Ovary (tissue), 9 donors: ENCODE measurements around the gene CMBL. TPM values are rescaled to one million over a fixed set of nuclear protein-coding genes. Genes with fewer than 3 reads are reported as not detected.

ENCODE experiments used
- DNase-seq, 5 donors: peaks; one replicate each; pipeline ENCODE4 v3.0.0-alpha.2; 2019 to 2020
- H3K27ac ChIP-seq, 2 donors: fragments of 200-600 bp; one replicate each; pipeline versions ENCODE4 v1.5.1 to v1.8.0; 2019 to 2022
- H3K27me3 ChIP-seq: fragments of 200-600 bp; one replicate; pipeline ENCODE4 v1.8.0; 2022
- H3K36me3 ChIP-seq: fragments of 200-600 bp; sonication (generic); one replicate; pipeline ENCODE4 v1.5.1; 2019
- H3K4me1 ChIP-seq: one replicate; pipeline ENCODE4 v1.8.1; 2013; ENCODE audit warnings: mild to moderate bottlenecking, moderate library complexity; ENCODE audit not compliant: insufficient read depth
- H3K4me3 ChIP-seq: fragments of 200-600 bp; sonication (generic); one replicate; pipeline ENCODE4 v1.5.1; 2017
- H3K9me3 ChIP-seq, 2 donors: fragments of 200-600 bp in 1 of 2; sonication (generic) in 1 of 2; one replicate each; pipeline versions ENCODE4 v1.5.1 to v1.8.1; 2013 to 2019; ENCODE audit warnings: mild to moderate bottlenecking in 1 of 2, moderate library complexity in 1 of 2
- CTCF ChIP-seq, 3 donors: fragments of 450-650 bp in 2 of 3; fragments of 200-600 bp in 1 of 3; IDR thresholded peaks; one replicate each; pipeline versions ENCODE4 v1.5.1 to v1.8.0; 2016 to 2022; ENCODE audit warnings: antibody characterized with exemption in 3 of 3, mild to moderate bottlenecking in 1 of 3
- EP300 ChIP-seq: sonication (generic); formaldehyde crosslinking; IDR thresholded peaks from one replicate; pipeline ENCODE4 v1.6.1; 2017; ENCODE audit warnings: antibody characterized with exemption
- POLR2A ChIP-seq: fragments of 450-650 bp; IDR thresholded peaks from one replicate; pipeline ENCODE4 v1.6.1; 2017; ENCODE audit warnings: antibody characterized with exemption, mild to moderate bottlenecking, moderate library complexity
- WGBS, 3 donors: extraction: QIAGEN DNeasy Blood & Tissue Kit in 1 of 3; methylation state at CpG; one replicate each; pipeline versions ENCODE4 v1.1.5 to v1.1.7; 2013 to 2017; 5-methylcytosine and 5-hydroxymethylcytosine counted together
- intact Hi-C, 4 donors: fragments of 100-400 bp; cut with DNase I; formaldehyde crosslinking; loops; one replicate each; pipeline versions ENCODE4 v1.11.0 to v1.15.1; 2022 to 2023
- polyA plus RNA-seq, 2 donors: library from polyadenylated mRNA; stranded (reverse); fragments of 200-250 nt in 1 of 2; fragments of 350-450 nt in 1 of 2; fragmentation: Illumina TruSeq in 1 of 2; extraction: RNeasy Lipid Tissue Mini Kit (QIAGEN cat#74804) in 1 of 2; gene quantifications; one replicate each; pipeline ENCODE4 v1.2.3, GENCODE V29; 2013 to 2014
- total RNA-seq, 7 donors: library from RNA; depleted of rRNA in 2 of 7; stranded (reverse); fragments of >200 nt in 2 of 7; fragmentation: NEBNext Ultra II Directional in 3 of 7; extraction: Animal tissue kit (Norgen Biotek cat#: 25700) in 3 of 7; gene quantifications; one replicate each; pipeline versions ENCODE4 v1.1.0 to v1.2.4, GENCODE V29; 2016 to 2023
- donor health status: DM: no; HTN: no; CAD: no; lungs with moderate emphysema.
- donor health status: DM: no; HTN: no; CAD: no.
- donor health status: Bipolar disorder and iron deficiency.
- donor health status: DM: yes; HTN: yes; CAD: no.
- donor health status: DM: no; HTN: no; CAD: no.
- donor health status: DM: yes; HTN: yes; CAD: no.

The CMBL gene
- total and polyA plus RNA-seq, 9 donors, result 7.3 to 69.0 (median 43.2) TPM

- H3K4me3 ChIP-seq, result no peak overlapping the region
- 58 to 83% (median 66%) methylated on average over 2 of the region's 2 CpGs for WGBS, 3 donors
- no peak overlapping the region for H3K27ac ChIP-seq
- no peak for TF ChIP-seq CTCF (IDR thresholded peaks at IDR 0.05)
- TF ChIP-seq EP300, result no peak
- TF ChIP-seq POLR2A, result no peak
- H3K27me3 ChIP-seq, result no peaks in the 10 kb centered on the region
- intact Hi-C loops, result no loop called here
- no peak for DNase-seq
- H3K9me3 ChIP-seq, result no peaks in the 10 kb centered on the region
- no peaks in the 10 kb centered on the region for H3K36me3 ChIP-seq
- H3K4me1 ChIP-seq, result peaks cover 3% of the 10 kb centered on the region
Observed at GRCh38 chr5:10303201-10303600, 4.5 kb downstream of the CMBL start.

GRCh38 chr5:10301842-10302610, 5.7 kb downstream of the CMBL start:
- Histone ChIP-seq H3K27me3 (no peaks in the 10 kb centered on the region), H3K4me1 (peaks cover 3% of the 10 kb centered on the region), H3K27ac (no peak overlapping the region), H3K4me3 (no peak overlapping the region), H3K36me3 (no peaks in the 10 kb centered on the region), H3K9me3 (no peaks in the 10 kb centered on the region)
- no peak for TF ChIP-seq EP300
- no peak for TF ChIP-seq POLR2A
- no peak for TF ChIP-seq CTCF (IDR thresholded peaks at IDR 0.05)
- intact Hi-C loops, result no loop called here
- 54 to 76% (median 56%) methylated on average over 11 of the region's 11 CpGs for WGBS, 3 donors
- DNase-seq, result peak in 4 of 5 donors; percentile 51 to 76 (median 62)

- intact Hi-C loops, result no loop called here
- H3K9me3 ChIP-seq, result no peaks in the 10 kb centered on the region
- no peaks in the 10 kb centered on the region for H3K27me3 ChIP-seq
- TF ChIP-seq POLR2A, result no peak
- no peak for TF ChIP-seq EP300
- TF ChIP-seq CTCF (IDR thresholded peaks at IDR 0.05), result no peak
- WGBS, 3 donors, result 71 to 84% (median 82%) methylated on average over 7 of the region's 7 CpGs
- H3K4me1 ChIP-seq, result peaks cover 3% of the 10 kb centered on the region
- no peak overlapping the region for H3K27ac ChIP-seq
- H3K36me3 ChIP-seq, result no peaks in the 10 kb centered on the region
- no peak overlapping the region for H3K4me3 ChIP-seq
- no peak for DNase-seq
Observed at GRCh38 chr5:10301266-10301665, 6.4 kb downstream of the CMBL start.

GRCh38 chr5:10300246-10300645, 7.5 kb downstream of the CMBL start:
- TF ChIP-seq EP300 (no peak), CTCF (IDR thresholded peaks at IDR 0.05) (no peak), POLR2A (no peak)
- intact Hi-C loops, result no loop called here
- WGBS, 3 donors, result 93 to 98% (median 94%) methylated on average over 5 of the region's 5 CpGs

More at GRCh38 chr5:10300246-10300645, 7.5 kb downstream of the CMBL start:
- Histone ChIP-seq H3K9me3 (no peaks in the 10 kb centered on the region), H3K27ac (no peak overlapping the region), H3K27me3 (no peaks in the 10 kb centered on the region), H3K36me3 (no peaks in the 10 kb centered on the region), H3K4me1 (peaks cover 2% of the 10 kb centered on the region), H3K4me3 (no peak overlapping the region)
- no peak for DNase-seq
